Caco-2 (cell line): Measurements from ENCODE around the gene CRACR2B. TPM values are rescaled to one million over a fixed set of nuclear protein-coding genes. Genes with fewer than 3 reads are reported as not detected.

Experiments used
- BruUV-seq: library from RNA; stranded (reverse); fragments of 400-500 nt; replicated peaks from 2 replicates; lab custom pipeline; 2021; lab: Mats Ljungman, UMichigan
- CTCF ChIA-PET: fragments of 300-600 bp; sonication (Branson Sonifier 250); formaldehyde crosslinking; loops from one replicate; lab custom pipeline; 2022; ENCODE audit warnings: antibody characterized with exemption; lab: Charles Lee
- POLR2A ChIA-PET: fragments of 300-600 bp; sonication (Branson Sonifier 250); formaldehyde crosslinking; loops from one replicate; lab custom pipeline; 2022; ENCODE audit warnings: antibody characterized with exemption; lab: Charles Lee
- DNase-seq, 2 experiments: peaks; one replicate each; pipeline versions ENCODE4 v3.0.0 to v3.0.0-alpha.2; 2020 to 2022
- H3K27me3 ChIP-seq: replicated peaks from 2 replicates; pipeline ENCODE4 v1.6.0; 2011; ENCODE audit warnings: low read length; ENCODE audit not compliant: control insufficient read depth, insufficient read depth
- H3K36me3 ChIP-seq: 2 replicates; pipeline ENCODE4 v1.5.1; 2011; ENCODE audit warnings: low read length; ENCODE audit not compliant: control insufficient read depth, insufficient read depth
- H3K4me1 ChIP-seq: fragments of 250-450 bp; sonication (Bioruptor Pico); 2 replicates; pipeline ENCODE4 v1.5.1; 2020; ENCODE audit warnings: mild to moderate bottlenecking
- H3K4me3 ChIP-seq: 2 replicates; pipeline ENCODE4 v1.5.1; 2011; ENCODE audit warnings: low read depth, mild to moderate bottlenecking, control low read depth, low read length
- H3K9me3 ChIP-seq: fragments of 250-450 bp; sonication (Bioruptor Pico); 2 replicates; pipeline ENCODE4 v1.5.1; 2020; ENCODE audit warnings: mild to moderate bottlenecking, moderate library complexity
- H3K27ac Mint-ChIP-seq: one replicate; pipeline ENCODE4 v1.8.0; 2022; ENCODE audit warnings: mixed read lengths; ENCODE audit not compliant: unreplicated experiment
- H3K27me3 Mint-ChIP-seq: one replicate; pipeline ENCODE4 v1.8.0; 2022; ENCODE audit warnings: mixed read lengths; ENCODE audit not compliant: insufficient read depth, unreplicated experiment
- H3K36me3 Mint-ChIP-seq: one replicate; pipeline ENCODE4 v1.8.0; 2022; ENCODE audit warnings: mild to moderate bottlenecking, mixed read lengths; ENCODE audit not compliant: insufficient read depth, unreplicated experiment
- H3K4me1 Mint-ChIP-seq: one replicate; pipeline ENCODE4 v1.8.0; 2022; ENCODE audit warnings: low read depth, mixed read lengths; ENCODE audit not compliant: unreplicated experiment
- H3K4me3 Mint-ChIP-seq: one replicate; pipeline ENCODE4 v1.8.0; 2022; ENCODE audit warnings: mild to moderate bottlenecking, moderate library complexity, mixed read lengths; ENCODE audit not compliant: unreplicated experiment
- H3K9me3 Mint-ChIP-seq: one replicate; pipeline ENCODE4 v1.8.0; 2022; ENCODE audit warnings: mixed read lengths; ENCODE audit not compliant: unreplicated experiment
- CTCF ChIP-seq, 2 experiments: fragments of 200-600 bp in 1 of 2; IDR thresholded peaks; 1 replicate in 1 of 2; 2 replicates in 1 of 2; pipeline versions ENCODE4 v1.5.1 to v1.8.0; 2011 to 2022; ENCODE audit warnings: antibody characterized with exemption in 1 of 2, control low read depth in 1 of 2, inconsistent platforms in 1 of 2, low read depth in 1 of 2, low read length in 1 of 2, mild to moderate bottlenecking in 1 of 2, moderate library complexity in 1 of 2; ENCODE audit not compliant: insufficient read depth in 1 of 2, severe bottlenecking in 1 of 2, unreplicated experiment in 1 of 2
- intact Hi-C: fragments of 100-400 bp; cut with micrococcal nuclease; formaldehyde crosslinking; loops from one replicate; pipeline ENCODE4 v1.10.0; 2022; ENCODE audit not compliant: unreplicated experiment
- total RNA-seq: library from RNA; stranded (reverse); gene quantifications from 2 replicates; pipeline ENCODE4 v1.2.3, GENCODE V29; 2022

CRACR2B gene
- total RNA-seq, 1 experiment from 2014 or later: 15.4 TPM

- H3K27ac Mint-ChIP-seq: no peak overlapping the region
- Histone ChIP-seq H3K9me3 (no peaks in the 10 kb centered on the region), H3K4me3 (no peak overlapping the region), H3K27me3 (no peaks in the 10 kb centered on the region), H3K36me3 (peaks cover 1% of the 10 kb centered on the region; the same call in 1 of the 2 replicates), H3K4me1 (no peaks in the 10 kb centered on the region)
- no peak for DNase-seq
- POLR2A ChIA-PET: no interaction called here
- H3K36me3 Mint-ChIP-seq: peaks cover 69% of the 10 kb centered on the region
- H3K9me3 Mint-ChIP-seq: no peaks in the 10 kb centered on the region
- TF ChIP-seq CTCF (IDR thresholded peaks at IDR 0.05; ENCODE audit: insufficient read depth in 1 of 2, low read depth in 1 of 2, low read length in 1 of 2, severe bottlenecking in 1 of 2, unreplicated experiment in 1 of 2): no peak
- H3K27me3 Mint-ChIP-seq: no peaks in the 10 kb centered on the region
- no TSS peak for BruUV-seq
- H3K4me1 Mint-ChIP-seq: no peaks in the 10 kb centered on the region
- no peak overlapping the region for H3K4me3 Mint-ChIP-seq
- intact Hi-C loops: no loop called here
- CTCF ChIA-PET: no interaction called here
Measured at GRCh38 chr11:872799-873198, 45.1 kb downstream of the CRACR2B start.

GRCh38 chr11:873706-874105, 46.0 kb downstream of the CRACR2B start:
- H3K27ac Mint-ChIP-seq: no peak overlapping the region
- no peak overlapping the region for H3K4me3 ChIP-seq
- H3K27me3 Mint-ChIP-seq: no peaks in the 10 kb centered on the region
- no peak for TF ChIP-seq CTCF (IDR thresholded peaks at IDR 0.05; ENCODE audit: insufficient read depth in 1 of 2, low read depth in 1 of 2, low read length in 1 of 2, severe bottlenecking in 1 of 2, unreplicated experiment in 1 of 2)
- H3K4me1 ChIP-seq: no peaks in the 10 kb centered on the region
- H3K4me3 Mint-ChIP-seq: peak overlapping the region; percentile 17
- peaks cover 64% of the 10 kb centered on the region for H3K36me3 Mint-ChIP-seq
- H3K4me1 Mint-ChIP-seq: no peaks in the 10 kb centered on the region
- DNase-seq: no peak
- H3K9me3 ChIP-seq: no peaks in the 10 kb centered on the region
- H3K27me3 ChIP-seq: no peaks in the 10 kb centered on the region
- intact Hi-C loops: no loop called here
- BruUV-seq: no TSS peak
- ChIA-PET POLR2A (no interaction called here), CTCF (no interaction called here)
- no peaks in the 10 kb centered on the region for H3K9me3 Mint-ChIP-seq
- peaks cover 1% of the 10 kb centered on the region; the same call in 1 of the 2 replicates for H3K36me3 ChIP-seq

- TF ChIP-seq CTCF (IDR thresholded peaks at IDR 0.05; ENCODE audit: insufficient read depth in 1 of 2, low read depth in 1 of 2, low read length in 1 of 2, severe bottlenecking in 1 of 2, unreplicated experiment in 1 of 2): no peak
- POLR2A ChIA-PET: no interaction called here
Measured at GRCh38 chr11:875203-875602, 47.5 kb downstream of the CRACR2B start.

More at GRCh38 chr11:875203-875602, 47.5 kb downstream of the CRACR2B start:
- Histone ChIP-seq H3K36me3 (peaks cover 1% of the 10 kb centered on the region; the same call in 1 of the 2 replicates), H3K4me1 (no peaks in the 10 kb centered on the region), H3K4me3 (no peak overlapping the region), H3K27me3 (no peaks in the 10 kb centered on the region), H3K9me3 (no peaks in the 10 kb centered on the region)
- Mint-ChIP-seq H3K27me3 (no peaks in the 10 kb centered on the region), H3K4me3 (no peak overlapping the region), H3K9me3 (no peaks in the 10 kb centered on the region), H3K4me1 (no peaks in the 10 kb centered on the region), H3K27ac (no peak overlapping the region), H3K36me3 (peaks cover 59% of the 10 kb centered on the region)
- no peak for DNase-seq
- no TSS peak for BruUV-seq
- CTCF ChIA-PET: interaction anchor here (0.6 kb wide), 1 partner anchor 31 kb away, joined by 3 read pairs; no protein-coding TSS in a partner anchor
- intact Hi-C loops: no loop called here
